Osteocyte (in vitro differentiated cells): ENCODE data around the gene FUT3. TPM values are rescaled to one million over a fixed set of nuclear protein-coding genes. Genes with fewer than 3 reads are reported as not detected.
"Not testable (repeated sequence)": the region's sequence is repeated elsewhere in the genome, so short reads cannot be mapped to it uniquely, and the experiment has no call there.

ENCODE experiments used
- DNase-seq: peaks from one replicate; pipeline ENCODE4 v3.0.0; 2021; ENCODE audit warnings: mixed read lengths; ENCODE audit not compliant: unreplicated experiment; ENCODE audit errors: extremely low spot score
- H3K27ac Mint-ChIP-seq: one replicate; pipeline ENCODE4 v1.8.0; 2021; ENCODE audit warnings: mild to moderate bottlenecking, mixed read lengths; ENCODE audit not compliant: unreplicated experiment
- H3K27me3 Mint-ChIP-seq: one replicate; pipeline ENCODE4 v1.8.0; 2021; ENCODE audit warnings: mixed read lengths; ENCODE audit not compliant: unreplicated experiment
- H3K36me3 Mint-ChIP-seq: one replicate; pipeline ENCODE4 v1.8.0; 2021; ENCODE audit warnings: mixed read lengths; ENCODE audit not compliant: unreplicated experiment
- H3K4me1 Mint-ChIP-seq: one replicate; pipeline ENCODE4 v1.8.0; 2021; ENCODE audit warnings: mixed read lengths; ENCODE audit not compliant: unreplicated experiment
- H3K4me3 Mint-ChIP-seq: one replicate; pipeline ENCODE4 v1.8.0; 2021; ENCODE audit warnings: mild to moderate bottlenecking, moderate library complexity, mixed read lengths; ENCODE audit not compliant: unreplicated experiment
- H3K9me3 Mint-ChIP-seq: one replicate; pipeline ENCODE4 v1.8.0; 2021; ENCODE audit warnings: mixed read lengths; ENCODE audit not compliant: unreplicated experiment
- total RNA-seq: library from RNA; stranded (reverse); gene quantifications from 2 replicates; pipeline ENCODE4 v1.2.1, GENCODE V29; 2021
- TF ChIP-seq, protein P1 (sequence below): fragments of 200-600 bp; sonication (generic); IDR thresholded peaks from 2 replicates; pipeline ENCODE4 v1.5.0; 2021; ENCODE audit warnings: antibody characterized with exemption, mild to moderate bottlenecking, moderate library complexity

The FUT3 gene
- total RNA-seq, 1 donor from 2014 or later: not detected

GRCh38 chr19:5850743-5851293 lies 431 bp downstream of the FUT3 start:
- Mint-ChIP-seq H3K36me3 (no peaks in the 10 kb centered on the region), H3K27ac (no peak overlapping the region), H3K4me3 (no peak overlapping the region), H3K27me3 (peaks cover 18% of the 10 kb centered on the region), H3K9me3 (no peaks in the 10 kb centered on the region), H3K4me1 (peaks cover 1% of the 10 kb centered on the region)
- DNase-seq: no peak
- TF ChIP-seq, protein P1, sequence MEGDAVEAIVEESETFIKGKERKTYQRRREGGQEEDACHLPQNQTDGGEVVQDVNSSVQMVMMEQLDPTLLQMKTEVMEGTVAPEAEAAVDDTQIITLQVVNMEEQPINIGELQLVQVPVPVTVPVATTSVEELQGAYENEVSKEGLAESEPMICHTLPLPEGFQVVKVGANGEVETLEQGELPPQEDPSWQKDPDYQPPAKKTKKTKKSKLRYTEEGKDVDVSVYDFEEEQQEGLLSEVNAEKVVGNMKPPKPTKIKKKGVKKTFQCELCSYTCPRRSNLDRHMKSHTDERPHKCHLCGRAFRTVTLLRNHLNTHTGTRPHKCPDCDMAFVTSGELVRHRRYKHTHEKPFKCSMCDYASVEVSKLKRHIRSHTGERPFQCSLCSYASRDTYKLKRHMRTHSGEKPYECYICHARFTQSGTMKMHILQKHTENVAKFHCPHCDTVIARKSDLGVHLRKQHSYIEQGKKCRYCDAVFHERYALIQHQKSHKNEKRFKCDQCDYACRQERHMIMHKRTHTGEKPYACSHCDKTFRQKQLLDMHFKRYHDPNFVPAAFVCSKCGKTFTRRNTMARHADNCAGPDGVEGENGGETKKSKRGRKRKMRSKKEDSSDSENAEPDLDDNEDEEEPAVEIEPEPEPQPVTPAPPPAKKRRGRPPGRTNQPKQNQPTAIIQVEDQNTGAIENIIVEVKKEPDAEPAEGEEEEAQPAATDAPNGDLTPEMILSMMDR: no peak

DNA sequence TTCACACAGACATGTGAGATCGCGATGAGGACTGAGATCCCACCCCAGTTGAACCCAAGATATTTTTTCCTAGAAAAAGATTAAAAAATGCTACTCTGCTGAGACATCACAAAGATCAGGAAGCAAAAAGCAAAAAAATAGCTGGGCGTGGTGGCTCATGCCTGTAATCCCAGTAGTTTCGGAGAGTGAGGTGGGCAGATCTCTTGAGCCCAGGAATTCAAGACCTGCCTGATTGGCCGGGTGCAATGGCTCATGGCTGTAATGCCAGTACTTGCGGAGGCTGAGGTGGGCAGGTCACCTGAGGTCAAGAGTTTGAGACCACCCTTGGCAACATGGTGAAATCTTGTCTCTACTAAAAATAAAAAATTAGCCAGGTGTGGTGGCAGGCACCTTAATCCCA lies 1.1 kb downstream of the FUT3 start:
- H3K9me3 Mint-ChIP-seq: no peaks in the 10 kb centered on the region
- H3K4me3 Mint-ChIP-seq: no peak overlapping the region
- H3K36me3 Mint-ChIP-seq: no peaks in the 10 kb centered on the region
- peaks cover 1% of the 10 kb centered on the region for H3K4me1 Mint-ChIP-seq
- TF ChIP-seq, protein P1: no peak
- H3K27me3 Mint-ChIP-seq: peaks cover 18% of the 10 kb centered on the region
- DNase-seq: no peak
- H3K27ac Mint-ChIP-seq: no peak overlapping the region

DNA sequence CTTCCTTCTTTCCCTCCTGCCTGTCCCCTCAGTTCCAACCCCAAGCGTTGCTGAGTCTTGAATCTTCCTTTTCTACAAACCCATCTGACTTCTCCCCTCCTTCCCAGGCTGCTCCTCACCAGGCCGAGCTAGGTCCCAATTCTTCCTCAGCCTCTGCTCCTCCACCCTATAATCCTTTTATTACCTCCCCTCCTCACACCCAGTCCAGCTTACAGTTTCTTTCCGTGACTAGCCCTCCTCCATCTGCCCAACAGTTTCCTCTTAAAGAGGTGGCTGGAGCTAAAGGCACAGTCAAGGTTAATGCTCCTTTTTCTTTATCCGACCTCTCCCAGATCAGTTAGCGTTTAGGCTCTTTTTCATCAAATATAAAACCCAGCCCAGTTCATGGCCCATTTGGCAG lies 2.6 kb downstream of the FUT3 start:
- H3K9me3 Mint-ChIP-seq, H3K4me3 Mint-ChIP-seq, H3K4me1 Mint-ChIP-seq, H3K27ac Mint-ChIP-seq, DNase-seq, H3K36me3 Mint-ChIP-seq: not testable (repeated sequence)
- H3K27me3 Mint-ChIP-seq: peaks cover 12% of the 10 kb centered on the region

DNA sequence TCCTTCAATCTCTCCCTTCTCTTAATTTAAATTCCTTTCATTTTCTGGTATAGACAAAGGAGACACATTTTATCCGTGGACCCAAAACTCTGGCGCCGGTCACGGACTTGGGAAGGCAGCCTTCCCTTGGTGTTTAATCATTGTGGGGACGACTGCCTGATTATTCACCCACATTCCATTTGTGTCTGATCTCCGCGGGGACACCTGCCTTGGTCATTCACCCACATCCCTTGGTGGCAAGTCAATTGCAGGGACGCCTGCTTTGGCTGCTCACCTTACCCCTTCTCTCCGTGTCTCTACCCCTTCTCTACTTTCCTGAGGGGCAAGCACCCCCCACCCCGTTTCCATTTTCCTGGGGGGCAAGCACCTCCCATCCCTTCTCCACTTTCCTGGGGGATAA lies 3.4 kb downstream of the FUT3 start:
- H3K4me1 Mint-ChIP-seq, H3K9me3 Mint-ChIP-seq, H3K27me3 Mint-ChIP-seq, DNase-seq, H3K27ac Mint-ChIP-seq, H3K4me3 Mint-ChIP-seq, H3K36me3 Mint-ChIP-seq: not testable (repeated sequence)

- TF ChIP-seq, protein P1: no peak
- H3K36me3 Mint-ChIP-seq: no peaks in the 10 kb centered on the region
- no peak overlapping the region for H3K4me3 Mint-ChIP-seq
- no peak overlapping the region for H3K27ac Mint-ChIP-seq
- no peaks in the 10 kb centered on the region for H3K27me3 Mint-ChIP-seq
- no peaks in the 10 kb centered on the region for H3K9me3 Mint-ChIP-seq
- DNase-seq: no peak
- H3K4me1 Mint-ChIP-seq: no peaks in the 10 kb centered on the region
Observed at GRCh38 chr19:5844456-5845433, 6.5 kb downstream of the FUT3 start.

DNA sequence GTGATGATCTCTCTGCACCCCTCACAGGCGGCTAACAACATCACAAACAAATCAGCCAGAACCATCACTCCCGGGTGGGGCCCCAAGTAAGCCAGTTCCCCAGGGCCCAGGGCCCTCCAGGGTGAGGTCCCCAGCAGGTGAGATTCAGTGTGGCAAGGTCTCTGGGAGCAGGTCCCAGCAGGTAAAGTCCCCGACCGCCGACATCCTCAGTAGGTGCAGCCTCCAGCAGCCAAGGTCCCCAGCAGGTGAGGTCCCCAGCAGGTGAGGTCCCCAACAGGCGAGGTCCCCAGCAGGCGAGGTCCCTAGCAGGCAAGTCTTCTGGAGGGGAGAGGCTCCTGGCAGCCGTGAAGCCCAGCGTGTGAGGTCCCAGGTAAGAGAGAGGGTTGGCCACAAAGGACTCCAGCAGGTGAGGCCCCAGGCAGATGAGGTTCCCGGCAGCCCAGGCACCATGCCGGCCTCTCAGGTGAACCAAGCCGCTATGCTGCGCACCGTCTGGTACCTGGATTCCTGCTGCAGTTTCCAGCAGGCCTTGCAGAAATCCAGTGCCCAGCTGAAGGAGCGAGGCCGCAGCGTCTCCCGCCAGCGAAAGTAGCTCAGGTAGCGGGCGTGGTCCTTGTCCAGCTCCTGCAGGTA lies 7.8 kb downstream of the FUT3 start:
- Mint-ChIP-seq H3K27me3 (no peaks in the 10 kb centered on the region), H3K27ac (no peak overlapping the region), H3K9me3 (no peaks in the 10 kb centered on the region), H3K36me3 (no peaks in the 10 kb centered on the region), H3K4me3 (no peak overlapping the region), H3K4me1 (no peaks in the 10 kb centered on the region)
- TF ChIP-seq, protein P1: no peak
- no peak for DNase-seq

- not testable (repeated sequence) for H3K27ac Mint-ChIP-seq, H3K4me3 Mint-ChIP-seq, H3K9me3 Mint-ChIP-seq, H3K27me3 Mint-ChIP-seq, DNase-seq, H3K36me3 Mint-ChIP-seq, H3K4me1 Mint-ChIP-seq
Observed at GRCh38 chr19:5841735-5842111, 9.5 kb downstream of the FUT3 start.
